Epithelial cell of prostate (primary cell): ENCODE data around the gene PARN.
A peak's percentile ranks its signal among the peaks of the same experiment; 100 is the strongest.

Source experiments
- DNase-seq: peaks from one replicate; pipeline ENCODE4 v3.0.0-alpha.2; 2011; ENCODE audit warnings: low read depth, low spot score
- H3K27ac ChIP-seq: fragments of 450-650 bp; 2 replicates; pipeline ENCODE4 v1.5.1; 2017; ENCODE audit warnings: mild to moderate bottlenecking

Gene PARN

DNA sequence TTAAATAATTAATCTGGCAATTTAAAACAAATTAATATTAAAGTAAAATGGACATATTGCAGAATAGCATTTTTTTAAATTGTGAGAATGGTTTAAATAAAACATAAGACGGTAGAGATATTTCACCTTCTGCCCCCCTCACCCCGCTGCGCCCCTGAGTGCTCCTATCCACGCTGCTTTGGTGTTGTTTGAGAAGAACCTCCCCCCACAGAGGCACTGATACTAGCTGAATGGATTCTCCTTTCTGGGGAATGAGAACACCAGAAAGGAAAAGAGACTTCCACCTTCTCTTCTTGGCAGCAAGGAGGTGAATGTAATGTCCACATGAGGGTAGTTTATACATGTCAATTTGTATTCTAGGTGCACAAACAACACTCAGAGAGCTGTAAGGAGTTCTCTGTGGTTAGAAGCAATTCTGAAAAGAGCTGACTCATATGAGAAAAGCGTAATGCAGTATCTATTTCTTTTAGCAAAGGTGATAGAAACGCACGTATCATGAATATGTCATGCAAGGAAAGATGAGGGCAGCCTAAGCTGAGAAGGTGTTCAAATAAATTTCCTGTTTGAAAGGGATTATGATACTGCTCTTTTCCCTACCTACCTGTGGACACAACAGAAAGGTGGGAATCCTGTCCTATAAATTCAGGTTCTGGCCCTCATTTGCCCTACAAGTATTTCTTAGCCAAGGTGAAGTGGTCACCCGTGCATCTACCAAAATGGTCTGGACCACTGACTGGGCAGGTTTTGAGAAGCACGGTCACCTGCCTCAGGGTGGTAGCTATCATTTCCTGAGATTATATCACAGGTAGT lies 126.9 kb downstream of the PARN start:
- DNase-seq = peak; percentile 91
- H3K27ac ChIP-seq = peak overlapping the region; percentile 89

DNA sequence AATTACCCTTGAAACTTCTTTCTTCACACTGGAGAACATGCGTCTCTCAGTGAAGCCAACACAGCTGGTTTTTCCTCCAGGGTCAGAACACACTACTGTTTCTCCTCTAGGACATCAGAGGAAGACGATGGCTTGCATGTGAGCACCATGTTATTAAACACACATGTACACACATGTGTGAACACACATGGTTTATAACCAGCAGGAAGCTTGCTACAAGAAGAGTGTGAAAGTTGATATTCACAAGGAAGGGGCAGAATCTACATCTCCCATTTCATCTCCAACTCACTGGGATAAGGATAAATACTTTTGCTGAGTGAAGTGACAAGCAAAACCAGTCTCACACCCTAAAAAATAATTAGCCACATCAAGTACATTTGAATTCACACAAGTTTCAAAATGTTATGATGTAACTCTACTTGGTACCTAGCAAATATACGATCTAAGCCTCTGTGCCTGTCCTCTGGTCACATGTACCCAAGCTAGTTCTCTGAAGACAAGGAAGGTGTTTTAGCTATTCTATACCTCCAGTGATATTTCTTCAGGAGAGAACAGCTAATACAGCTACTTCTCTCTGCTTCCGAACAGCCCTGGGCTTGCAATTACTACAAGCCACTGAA lies 127.7 kb downstream of the PARN start:
- peak overlapping the region; percentile 89 for H3K27ac ChIP-seq
- no peak for DNase-seq

DNA sequence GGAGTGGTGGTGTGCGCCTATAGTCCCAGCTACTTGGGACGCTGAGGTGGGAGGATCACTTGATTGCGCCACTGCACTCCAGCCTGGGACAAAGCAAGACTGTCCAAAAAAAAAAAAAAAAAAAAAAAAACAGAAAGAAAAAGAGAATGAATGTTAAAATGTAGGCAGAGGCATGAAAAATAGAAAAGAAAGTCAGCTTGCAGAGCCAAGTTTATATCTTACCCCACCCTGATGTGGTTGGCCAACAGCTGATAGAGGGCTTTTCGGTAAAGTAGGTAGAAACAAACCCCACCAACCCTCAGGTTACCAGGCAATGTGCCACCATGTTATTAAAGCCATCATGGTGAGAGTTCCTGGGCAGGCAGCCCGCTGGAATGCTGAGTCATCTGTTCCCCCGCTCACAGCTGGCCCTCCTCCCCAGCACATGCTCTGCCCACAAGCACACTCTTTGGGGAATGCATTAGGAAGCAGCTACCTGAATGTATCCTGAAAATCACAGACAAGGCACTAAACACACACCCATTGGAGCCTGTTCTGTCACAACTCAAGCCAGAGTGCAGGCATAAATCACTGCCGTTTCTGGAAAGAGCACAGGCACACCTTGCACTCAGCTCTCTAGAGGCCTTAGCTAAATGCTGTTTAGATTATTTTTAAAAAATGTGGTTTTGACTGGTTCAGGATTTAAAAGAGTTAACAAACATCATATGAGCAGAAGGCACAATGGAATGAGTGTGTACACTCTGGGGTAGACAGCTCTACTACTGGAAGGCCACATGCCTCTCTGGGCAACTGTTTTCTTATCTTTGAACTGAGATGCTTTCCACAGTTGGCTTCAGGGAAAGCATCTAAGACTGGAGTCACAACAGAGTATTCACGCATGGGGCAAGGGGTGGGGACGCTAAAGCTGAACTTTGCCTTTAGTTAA lies 128.5 kb downstream of the PARN start:
- H3K27ac ChIP-seq = peak overlapping the region; percentile 89
- DNase-seq = peak; percentile 95

DNA sequence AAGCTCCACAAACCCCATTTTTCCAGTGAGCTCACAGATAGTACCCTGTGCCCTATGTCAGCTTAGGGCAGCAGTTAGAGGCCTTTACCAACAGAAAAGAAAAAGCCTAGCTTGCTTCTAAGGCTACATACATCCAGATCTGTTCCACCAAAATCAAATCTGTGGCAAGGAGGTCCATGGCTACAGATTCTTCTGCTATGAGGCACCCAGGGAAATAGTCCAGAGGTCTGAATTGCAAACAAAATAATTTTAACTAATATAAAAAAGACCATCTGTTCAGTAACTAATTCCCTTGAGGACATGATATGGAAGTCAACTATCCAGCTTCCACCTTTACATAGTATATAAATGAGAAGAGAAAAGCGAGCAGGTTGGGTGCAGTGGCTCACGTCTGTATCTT lies 129.3 kb downstream of the PARN start:
- DNase-seq = no peak
- H3K27ac ChIP-seq = peak overlapping the region; percentile 89

DNA sequence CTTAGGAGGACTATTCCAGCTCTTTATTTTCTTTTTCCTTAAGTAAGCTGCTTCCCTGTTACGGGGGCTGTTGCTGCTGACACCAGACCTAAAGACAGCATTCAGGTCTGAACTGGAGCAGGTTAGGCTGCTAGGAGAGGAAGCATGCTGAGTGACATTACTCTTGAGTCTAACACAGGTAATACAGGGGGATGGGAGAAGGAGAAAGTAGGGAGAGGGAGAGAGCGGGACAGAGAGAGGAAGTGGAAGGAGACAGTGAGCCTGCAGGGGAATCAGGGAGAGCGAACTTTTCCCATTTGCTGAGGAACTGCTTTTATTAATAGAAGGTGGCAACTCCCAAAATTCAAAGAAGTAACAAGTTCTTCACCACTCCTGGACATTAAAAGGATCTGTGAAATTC lies 130.9 kb downstream of the PARN start:
- peak overlapping the region; percentile 52 for H3K27ac ChIP-seq
- DNase-seq = no peak

DNA sequence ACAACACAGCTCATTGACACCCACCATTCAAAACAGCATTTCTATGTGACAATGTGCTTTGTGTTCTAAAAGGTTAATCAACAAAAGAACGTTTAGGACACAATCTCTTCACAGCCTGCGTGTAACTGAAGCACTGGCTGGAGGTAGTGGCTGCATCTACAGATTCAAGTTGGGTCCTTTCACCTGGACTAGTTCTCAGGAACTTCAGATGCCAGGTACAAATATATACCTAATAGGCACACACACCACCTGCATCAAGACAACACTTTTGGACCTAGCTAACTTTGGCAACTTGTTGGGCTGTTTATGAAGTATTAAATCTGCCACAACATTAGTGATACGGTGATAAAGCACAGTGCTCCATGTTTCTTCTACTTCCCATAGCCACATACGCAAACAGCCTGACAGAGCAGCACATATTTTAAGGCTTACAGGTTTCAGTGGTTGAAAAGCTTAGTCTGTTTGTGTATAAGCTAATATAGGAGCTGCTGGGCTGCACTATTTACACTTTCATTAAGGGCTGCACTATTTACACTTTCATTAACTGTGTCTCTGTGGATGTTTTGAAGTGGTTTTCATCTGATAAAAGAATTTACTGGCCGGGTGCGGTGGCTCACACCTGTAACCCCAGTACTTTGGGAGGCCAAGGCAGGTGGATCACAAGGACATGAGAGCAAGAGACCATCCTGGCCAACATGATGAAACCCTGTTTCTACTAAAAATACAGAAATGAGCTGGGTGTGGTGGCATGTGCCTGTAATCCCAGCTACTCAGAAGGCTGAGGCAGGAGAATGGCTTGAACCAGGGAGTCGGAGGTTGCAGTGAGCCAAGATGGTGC lies 132.6 kb downstream of the PARN start:
- H3K27ac ChIP-seq = peak overlapping the region; percentile 52
- no peak for DNase-seq

DNA sequence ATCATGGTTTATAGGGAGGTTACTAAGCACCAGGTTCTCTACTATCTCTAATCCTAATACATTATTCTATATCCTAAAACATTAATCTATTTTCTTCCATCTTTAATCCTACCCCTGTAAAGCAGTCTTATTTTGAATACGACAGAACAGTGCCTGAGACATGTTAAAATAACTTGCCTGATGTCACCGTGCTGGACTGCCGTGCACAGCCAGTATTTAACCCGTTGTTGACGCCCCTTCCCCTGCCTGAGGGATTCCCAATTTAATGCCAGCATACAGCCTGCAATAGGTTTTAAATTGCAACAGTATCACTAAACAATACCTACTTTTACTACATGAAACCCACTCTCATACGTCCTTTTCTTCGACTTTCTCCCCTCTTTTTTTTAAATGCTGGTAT lies 133.3 kb downstream of the PARN start:
- no peak overlapping the region for H3K27ac ChIP-seq
- no peak for DNase-seq

DNA sequence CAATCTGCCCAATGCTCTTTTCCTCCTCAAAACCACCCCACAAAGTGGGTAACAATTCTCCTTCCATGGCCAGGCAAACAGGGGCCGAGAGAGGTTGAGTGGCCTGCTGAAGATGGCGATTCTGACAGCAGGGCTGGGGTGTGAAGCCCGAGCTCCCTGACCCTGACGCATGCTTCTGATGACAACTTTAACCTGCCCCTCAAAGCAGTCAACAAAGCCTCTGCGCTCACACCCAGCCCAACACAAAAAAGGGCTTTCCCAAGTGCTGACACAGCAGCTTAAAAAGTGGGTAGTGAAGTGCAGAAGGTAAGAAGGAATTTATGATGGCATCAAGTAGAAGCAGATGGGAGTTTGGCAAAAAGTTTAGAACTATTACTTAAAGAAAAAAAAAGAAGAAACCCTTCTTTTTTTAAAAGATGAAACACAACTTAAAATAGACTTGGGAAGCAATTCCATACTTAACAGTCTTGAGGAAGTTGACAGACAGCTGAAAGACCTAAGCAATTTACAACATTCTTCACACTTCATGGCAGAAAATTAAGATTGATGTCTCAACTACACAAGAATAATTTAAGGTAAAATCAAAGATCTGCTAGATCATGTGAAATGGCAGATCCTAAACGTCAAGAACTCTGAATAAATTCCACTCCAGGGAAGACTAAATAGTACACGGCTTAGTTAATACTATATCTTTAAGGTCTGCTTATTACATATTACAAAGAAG lies 133.9 kb downstream of the PARN start:
- DNase-seq = no peak

DNA sequence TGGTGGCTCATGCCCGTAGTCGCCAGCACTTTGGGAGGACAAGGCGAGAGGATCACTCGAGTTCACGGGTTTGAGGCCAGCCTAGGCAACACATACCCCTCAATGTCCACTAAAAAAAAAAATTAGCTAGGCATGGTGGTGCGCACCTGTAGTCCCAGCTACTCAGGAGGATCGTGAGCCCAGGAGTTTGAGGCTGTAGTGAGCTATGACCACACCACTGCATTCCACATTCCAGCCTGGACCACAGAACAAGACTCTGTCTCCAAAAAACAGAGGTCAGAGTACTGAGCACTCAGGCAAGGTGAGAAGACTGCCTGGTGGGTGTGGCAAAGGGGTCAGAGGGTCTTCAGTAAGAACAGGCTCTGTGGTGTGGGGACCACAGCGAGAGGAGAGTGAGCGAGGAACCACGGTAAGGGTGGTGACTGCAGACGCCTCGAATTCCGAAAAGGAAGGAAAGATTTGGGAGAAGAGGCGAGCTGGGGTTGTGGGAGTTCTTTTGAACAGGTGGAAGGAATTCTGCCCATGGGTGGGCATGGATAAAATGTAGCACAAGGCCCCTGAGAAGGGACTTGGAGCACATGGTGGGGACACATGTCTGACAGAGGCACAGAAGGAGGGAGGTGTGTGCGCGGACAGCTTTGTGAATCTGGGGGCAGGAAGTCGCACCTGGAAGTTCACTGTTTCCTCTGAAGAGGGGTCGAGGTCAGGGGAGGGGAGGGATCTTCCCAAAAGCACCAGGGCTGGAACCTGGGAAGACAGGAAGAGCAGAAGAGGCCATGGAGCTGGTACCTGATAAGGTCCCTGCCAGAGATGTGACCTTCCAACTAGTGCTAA lies 134.6 kb downstream of the PARN start:
- DNase-seq = no peak
- H3K27ac ChIP-seq = no peak overlapping the region

More for the DNA sequence above, 133.9 kb downstream of the PARN start:
- no peak overlapping the region for H3K27ac ChIP-seq

DNA sequence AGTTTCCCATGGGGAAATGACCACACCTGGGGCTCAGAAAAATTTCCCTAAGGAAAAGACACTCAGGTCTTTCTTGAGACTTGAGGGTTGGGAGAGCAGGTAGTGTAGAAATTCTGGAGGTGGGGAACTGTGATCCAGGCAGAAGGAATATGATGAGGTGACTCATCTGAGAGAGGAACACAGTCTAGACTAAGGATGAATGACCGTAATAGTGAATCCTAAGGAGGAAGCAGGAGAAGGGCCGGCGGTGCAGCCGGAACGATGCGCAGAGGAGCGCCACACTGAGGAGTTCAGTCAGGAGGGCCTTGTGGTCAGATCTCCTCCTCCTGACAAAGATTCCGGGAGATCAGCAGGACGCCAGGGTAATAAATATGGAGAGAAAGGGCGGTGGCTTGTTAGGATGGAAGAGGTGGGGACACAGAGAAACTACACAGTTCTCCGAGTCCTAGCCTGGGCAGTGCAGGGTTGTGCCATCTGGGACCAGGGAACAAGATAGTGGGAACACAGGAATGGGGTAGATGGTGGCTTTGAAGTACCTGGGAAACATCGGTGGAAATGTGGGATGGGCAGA lies 135.6 kb downstream of the PARN start:
- no peak for DNase-seq
- no peak overlapping the region for H3K27ac ChIP-seq

DNA sequence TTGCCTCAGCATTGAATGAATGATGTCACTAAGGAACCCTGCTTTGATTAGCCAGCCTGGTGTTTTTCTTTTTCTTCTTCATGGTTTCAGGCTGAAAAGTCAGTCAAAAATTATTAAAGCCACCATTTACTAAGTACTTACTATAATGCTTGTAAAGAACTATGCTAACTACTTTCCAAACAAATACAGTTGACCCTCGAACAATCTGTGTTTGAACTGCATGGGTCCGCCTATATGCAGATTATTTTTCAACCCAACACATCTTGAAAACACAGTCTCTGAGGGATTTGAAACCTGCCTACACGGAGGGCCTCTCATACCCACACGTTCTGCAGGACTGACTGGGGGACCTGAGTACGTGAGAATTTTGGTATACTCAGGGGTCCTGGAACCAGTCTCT lies 136.3 kb downstream of the PARN start:
- no peak overlapping the region for H3K27ac ChIP-seq
- no peak for DNase-seq

DNA sequence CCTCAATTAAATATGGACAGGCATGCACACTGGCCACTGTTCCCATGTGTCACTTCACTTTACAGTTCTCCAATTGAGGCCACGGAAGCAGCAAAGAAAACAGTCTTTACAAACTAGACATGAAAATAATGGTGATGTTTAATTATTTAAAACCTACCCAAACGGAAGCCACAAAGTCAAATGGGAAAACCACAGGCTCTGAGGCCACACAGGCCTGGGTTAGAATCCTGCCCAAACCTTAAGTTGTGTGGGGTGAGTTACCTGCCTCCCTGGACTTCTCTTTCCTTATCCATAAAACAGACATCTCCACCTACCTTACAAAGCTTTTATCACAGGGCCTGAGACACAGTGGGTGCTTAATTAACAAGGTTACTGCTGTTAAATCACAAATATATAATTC lies 137.4 kb downstream of the PARN start:
- no peak for DNase-seq
- H3K27ac ChIP-seq = no peak overlapping the region

DNA sequence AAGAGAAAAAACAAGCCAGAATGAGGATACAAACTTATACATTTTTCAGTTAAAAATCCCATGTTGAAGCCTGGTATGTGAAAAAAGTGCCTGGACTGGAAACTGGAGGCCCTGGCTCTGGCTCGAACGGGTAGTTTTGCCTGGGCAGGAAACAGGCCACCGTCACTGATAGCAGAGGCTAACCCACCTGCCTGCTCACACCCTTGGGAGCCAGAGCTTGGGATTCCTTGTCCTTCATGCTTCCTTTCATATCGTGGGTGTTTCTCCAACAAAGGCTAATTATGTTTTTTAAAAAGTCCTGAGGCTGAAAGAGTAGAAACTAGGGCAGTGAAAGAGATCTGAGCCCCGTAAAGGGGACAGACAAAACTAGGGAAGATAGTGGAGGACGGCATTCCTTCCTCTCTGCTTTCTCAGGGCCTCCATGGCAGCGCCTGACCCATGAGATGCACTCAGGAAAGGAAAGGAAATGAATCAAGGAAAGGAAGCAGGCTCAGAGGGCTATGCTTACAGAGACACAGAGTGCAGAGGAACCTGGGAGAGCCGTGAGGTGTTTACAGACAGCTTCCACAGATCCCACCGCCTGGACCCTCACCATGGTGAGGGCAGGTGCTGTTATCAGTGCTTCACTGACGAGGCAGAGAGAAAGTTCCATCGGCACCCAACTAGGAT lies 138.1 kb downstream of the PARN start:
- H3K27ac ChIP-seq = no peak overlapping the region
- DNase-seq = no peak

DNA sequence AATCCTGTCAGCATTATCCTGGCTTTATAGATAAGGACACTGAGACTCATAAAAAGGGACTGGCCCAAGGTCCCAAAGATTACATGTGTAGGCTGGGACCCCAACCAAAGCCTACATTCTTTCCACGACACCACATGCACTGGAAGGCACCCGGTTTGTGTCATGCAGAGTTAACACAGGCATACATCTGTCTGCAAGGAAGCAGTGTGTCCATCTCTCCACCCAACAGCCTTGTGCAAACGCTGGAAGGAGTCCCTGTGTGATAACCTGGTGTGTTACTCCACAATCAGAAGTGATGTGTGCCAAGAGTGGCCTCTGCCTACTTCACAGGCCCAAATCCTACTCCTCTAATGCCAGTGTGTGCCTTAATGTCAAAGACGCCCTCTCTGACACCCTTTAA lies 139.8 kb downstream of the PARN start:
- no peak for DNase-seq
- H3K27ac ChIP-seq = no peak overlapping the region

DNA sequence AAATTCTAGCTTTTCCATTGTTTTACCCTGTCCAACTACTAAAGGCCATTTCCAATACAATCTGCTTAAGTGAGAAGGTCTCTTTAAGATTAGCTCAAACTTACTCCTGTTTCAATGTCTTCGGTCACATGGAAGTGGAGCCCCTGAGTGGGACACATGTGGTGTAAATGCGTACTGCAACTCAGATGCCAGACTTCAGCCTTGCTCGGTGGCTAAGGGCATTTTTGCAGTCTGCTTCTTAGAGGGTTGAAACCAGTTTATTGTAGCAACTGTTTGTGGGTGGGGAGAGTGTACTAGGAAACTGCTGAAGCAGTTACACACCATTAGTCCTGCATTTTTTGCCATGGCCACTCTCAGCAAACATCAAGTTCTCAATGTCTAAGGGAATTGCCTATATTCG lies 140.6 kb downstream of the PARN start:
- H3K27ac ChIP-seq = no peak overlapping the region
- DNase-seq = no peak

DNA sequence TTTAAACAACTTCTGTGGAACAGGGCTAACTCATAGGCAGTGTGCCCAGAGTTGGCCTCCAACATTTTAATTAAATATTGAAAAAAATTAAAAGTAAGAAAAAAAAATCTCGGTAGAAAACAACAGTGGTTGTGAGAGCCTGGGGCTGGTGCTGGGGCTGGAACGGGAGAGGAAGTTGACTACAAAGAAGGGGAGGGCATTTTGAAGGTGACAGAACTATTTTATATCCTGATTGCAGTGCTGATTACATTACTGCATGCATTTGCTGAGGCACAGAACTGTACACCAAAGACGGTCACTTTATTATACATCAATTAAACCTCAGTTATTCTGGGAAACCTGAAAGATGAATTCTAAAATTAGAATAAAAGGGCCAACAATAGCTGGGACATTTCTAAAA lies 142.5 kb downstream of the PARN start:
- no peak for DNase-seq
- peak overlapping the region; percentile 11 for H3K27ac ChIP-seq

DNA sequence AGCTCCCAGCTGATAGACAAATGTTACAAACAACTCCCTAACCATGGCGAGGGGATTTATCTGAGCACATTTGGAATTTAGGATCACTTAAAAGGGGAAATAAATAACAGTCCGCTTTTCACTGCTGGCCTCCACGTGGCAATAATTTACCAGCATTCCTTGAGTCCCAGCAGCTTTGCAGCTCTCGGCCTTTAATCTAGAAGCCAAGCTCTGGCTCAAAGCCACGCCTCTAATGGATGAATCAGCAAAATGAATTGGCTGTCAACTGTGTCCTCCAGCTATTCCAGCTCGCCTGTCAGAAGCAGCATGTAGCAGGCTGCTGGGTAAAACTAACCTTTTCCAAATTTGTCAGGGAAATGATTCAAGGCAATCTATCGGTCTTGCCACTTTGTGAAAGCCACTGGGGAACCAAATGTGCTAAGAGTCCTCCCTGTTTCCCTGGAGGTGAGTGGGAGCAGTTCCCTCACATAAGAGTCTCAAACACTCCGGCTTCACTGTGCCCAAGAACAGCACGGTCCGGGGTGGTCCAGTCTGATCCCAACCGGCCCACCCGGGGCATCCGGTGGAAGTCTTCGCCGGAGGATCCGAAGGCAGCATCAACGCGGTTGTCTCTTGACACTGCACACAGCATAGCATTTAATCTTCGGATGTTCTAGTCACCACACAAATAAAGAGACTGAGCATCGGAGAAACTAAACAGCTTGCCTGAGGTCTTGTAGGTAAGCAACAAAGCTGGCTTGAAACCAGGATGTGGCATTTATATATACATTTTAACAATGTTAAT lies 143.3 kb downstream of the PARN start:
- peak; percentile 57 for DNase-seq
- H3K27ac ChIP-seq = peak overlapping the region; percentile 11
